HFFc6 (cell line): ENCODE results near the gene SRRM3. TPM values are rescaled to one million over a fixed set of nuclear protein-coding genes. Genes with fewer than 3 reads are reported as not detected.
"Not testable (repeated sequence)": the region's sequence is repeated elsewhere in the genome, so short reads cannot be mapped to it uniquely, and the experiment has no call there.

Source experiments
- DNase-seq: peaks from one replicate; pipeline ENCODE4 v3.0.0-alpha.2; 2018
- H3K27ac Mint-ChIP-seq: 2 replicates; pipeline ENCODE4 v1.8.0; 2020; ENCODE audit warnings: mild to moderate bottlenecking, mixed read lengths
- H3K27me3 Mint-ChIP-seq: 2 replicates; pipeline ENCODE4 v1.8.0; 2021; ENCODE audit warnings: mild to moderate bottlenecking, moderate library complexity, mixed read lengths; ENCODE audit not compliant: insufficient read depth
- H3K36me3 Mint-ChIP-seq: 2 replicates; pipeline ENCODE4 v1.8.0; 2021; ENCODE audit warnings: low read depth, mixed read lengths
- H3K4me1 Mint-ChIP-seq: 2 replicates; pipeline ENCODE4 v1.8.0; 2020; ENCODE audit warnings: low read depth, mixed read lengths
- H3K4me3 Mint-ChIP-seq: 2 replicates; pipeline ENCODE4 v1.8.0; 2020; ENCODE audit warnings: mild to moderate bottlenecking, moderate library complexity, mixed read lengths
- H3K9me3 Mint-ChIP-seq: 2 replicates; pipeline ENCODE4 v1.8.0; 2020; ENCODE audit warnings: mild to moderate bottlenecking, mixed read lengths
- CTCF ChIP-seq: fragments of 200-600 bp; sonication (generic); IDR thresholded peaks from 2 replicates; pipeline ENCODE4 v1.5.0; 2021; ENCODE audit warnings: antibody characterized with exemption, mild to moderate bottlenecking
- total RNA-seq, 6 experiments: library from RNA; stranded (reverse); fragmentation: NEBNext Ultra II Directional; extraction: Animal tissue kit (Norgen Biotek cat#: 25700); gene quantifications; 2 replicates in 1 of 6; 3 replicates in 5 of 6; pipeline ENCODE4 v1.2.3, GENCODE V29; 2021

SRRM3 gene
- total RNA-seq, 6 experiments from 2014 or later = 0.09 to 0.23 (median 0.18) TPM; not detected in 1

- no peaks in the 10 kb centered on the region for H3K9me3 Mint-ChIP-seq
- no peak for DNase-seq
- no peak overlapping the region for H3K4me3 Mint-ChIP-seq
- H3K27me3 Mint-ChIP-seq = peaks cover 2% of the 10 kb centered on the region
- H3K27ac Mint-ChIP-seq = peak overlapping the region; percentile 22; the same call in 1 of the 2 replicates
- H3K36me3 Mint-ChIP-seq = peaks cover 51% of the 10 kb centered on the region
- TF ChIP-seq CTCF = no peak
- peaks cover 42% of the 10 kb centered on the region for H3K4me1 Mint-ChIP-seq
These were observed 131.9 kb downstream of the SRRM3 start for GRCh38 chr7:76333511-76334101.

- peaks cover 44% of the 10 kb centered on the region for H3K36me3 Mint-ChIP-seq
- H3K9me3 Mint-ChIP-seq = no peaks in the 10 kb centered on the region
- TF ChIP-seq CTCF = no peak
- peaks cover 41% of the 10 kb centered on the region for H3K4me1 Mint-ChIP-seq
- H3K27ac Mint-ChIP-seq = no peak overlapping the region
- no peak for DNase-seq
- no peak overlapping the region for H3K4me3 Mint-ChIP-seq
- H3K27me3 Mint-ChIP-seq = peaks cover 2% of the 10 kb centered on the region
These were observed 132.7 kb downstream of the SRRM3 start for GRCh38 chr7:76334320-76334967.

GRCh38 chr7:76335417-76335816 lies 133.7 kb downstream of the SRRM3 start:
- not testable (repeated sequence) for H3K27ac Mint-ChIP-seq, DNase-seq, H3K4me3 Mint-ChIP-seq, H3K27me3 Mint-ChIP-seq, H3K9me3 Mint-ChIP-seq
- H3K4me1 Mint-ChIP-seq = peaks cover 46% of the 10 kb centered on the region
- peaks cover 39% of the 10 kb centered on the region for H3K36me3 Mint-ChIP-seq

- H3K9me3 Mint-ChIP-seq = no peaks in the 10 kb centered on the region
- no peak overlapping the region for H3K4me3 Mint-ChIP-seq
- H3K4me1 Mint-ChIP-seq = peaks cover 53% of the 10 kb centered on the region
- no peak for DNase-seq
- peaks cover 39% of the 10 kb centered on the region for H3K36me3 Mint-ChIP-seq
- TF ChIP-seq CTCF = no peak
- peaks cover 2% of the 10 kb centered on the region; the same call in 1 of the 2 replicates for H3K27me3 Mint-ChIP-seq
- H3K27ac Mint-ChIP-seq = peak overlapping the region; percentile 53
These were observed 134.4 kb downstream of the SRRM3 start for GRCh38 chr7:76336094-76336493.

Other genes starting within 250 kb of the SRRM3 start
- 10 to 100 TPM; 35.5 to 47.3 (median 37.2) TPM for gene TMEM120A, start 207.3 kb upstream of the SRRM3 start, total RNA-seq
- gene STYXL1, start 153.9 kb upstream of the SRRM3 start, total RNA-seq = 10 to 100 TPM; 29.6 to 38.3 (median 32.0) TPM
- gene MDH2, start 153.8 kb upstream of the SRRM3 start, total RNA-seq = 100 to 1,000 TPM; 208 to 255 (median 243) TPM
- 1,000 to 10,000 TPM; 1,016 to 1,211 (median 1,126) TPM for gene HSPB1, start 100.8 kb downstream of the SRRM3 start, total RNA-seq
- gene YWHAG, start 157.1 kb downstream of the SRRM3 start, total RNA-seq = 100 to 1,000 TPM; 171 to 210 (median 180) TPM
- 1 to 10 TPM in 1 of 6 experiments, under 1 TPM in 5; 0.23 to 1.1 (median 0.51) TPM for gene SSC4D, start 207.8 kb downstream of the SRRM3 start, total RNA-seq
- gene ZP3, start 223.1 kb downstream of the SRRM3 start, total RNA-seq = 10 to 100 TPM; 17.5 to 30.4 (median 25.6) TPM